ENCODE results near the gene RYR2.

Gene RYR2

GRCh38 chr1:237033061-237033460 is 8.9 kb upstream of the RYR2 start:
- DNase-seq = no peak

- no peak for DNase-seq
Measured at GRCh38 chr1:237033804-237034203, 8.2 kb upstream of the RYR2 start.

GRCh38 chr1:237035759-237036158 is 6.2 kb upstream of the RYR2 start:
- no peak for DNase-seq

GRCh38 chr1:237038211-237038610 is 3.8 kb upstream of the RYR2 start:
- DNase-seq = no peak

- DNase-seq = no peak
Measured at GRCh38 chr1:237040823-237041222, 1.2 kb upstream of the RYR2 start.

GRCh38 chr1:237041461-237041794 is 556 bp upstream of the RYR2 start:
- no peak for DNase-seq

GRCh38 chr1:237042526-237042891 is 525 bp downstream of the RYR2 start:
- DNase-seq = peak in 1 of 2 experiments; percentile 19

- DNase-seq = no peak
Measured at GRCh38 chr1:237042892-237043576, 1.1 kb downstream of the RYR2 start.

- DNase-seq = no peak
Measured at GRCh38 chr1:237043846-237044636, 2.1 kb downstream of the RYR2 start.

- DNase-seq = peak in 1 of 2 experiments; percentile 3
Measured at GRCh38 chr1:237045278-237046016, 3.5 kb downstream of the RYR2 start.

- no peak for DNase-seq
Measured at GRCh38 chr1:237048803-237049202, 6.8 kb downstream of the RYR2 start.

- no peak for DNase-seq
Measured at GRCh38 chr1:237050185-237050584, 8.2 kb downstream of the RYR2 start.

- DNase-seq = no peak
Measured at GRCh38 chr1:237050915-237051314, 8.9 kb downstream of the RYR2 start.

GRCh38 chr1:237054313-237054712 is 12.3 kb downstream of the RYR2 start:
- no peak for DNase-seq

GRCh38 chr1:237058470-237058869 is 16.5 kb downstream of the RYR2 start:
- DNase-seq = no peak

- DNase-seq = no peak
Measured at GRCh38 chr1:237059244-237059643, 17.3 kb downstream of the RYR2 start.

GRCh38 chr1:237062976-237063375 is 21.0 kb downstream of the RYR2 start:
- DNase-seq = no peak

GRCh38 chr1:237065903-237066302 is 23.9 kb downstream of the RYR2 start:
- no peak for DNase-seq

GRCh38 chr1:237070519-237070918 is 28.5 kb downstream of the RYR2 start:
- DNase-seq = no peak

- DNase-seq = no peak
Measured at GRCh38 chr1:237071641-237072420, 29.8 kb downstream of the RYR2 start.

- DNase-seq = no peak
Measured at GRCh38 chr1:237074371-237075117, 32.6 kb downstream of the RYR2 start.

- no peak for DNase-seq
Measured at GRCh38 chr1:237084341-237085077, 42.5 kb downstream of the RYR2 start.
